SK-N-MC (cell line): ENCODE data around the gene RASGEF1B.

Source experiments
- DNase-seq: peaks from one replicate; pipeline ENCODE4 v3.0.0-alpha.2; 2011; ENCODE audit warnings: low read depth, low spot score
- H3K27ac ChIP-seq: fragments of 200-600 bp; sonication (generic); 2 replicates; pipeline ENCODE4 v1.5.1; 2016; ENCODE audit warnings: mixed run types
- H3K36me3 ChIP-seq: fragments of 200-600 bp; sonication (generic); 2 replicates; pipeline ENCODE4 v1.6.1; 2017; ENCODE audit warnings: antibody characterized with exemption, low read length, mixed read lengths; ENCODE audit not compliant: insufficient read depth
- H3K4me3 ChIP-seq: fragments of 200-600 bp; sonication (generic); 2 replicates; pipeline ENCODE4 v1.5.1; 2016
- H3K9ac ChIP-seq: fragments of 200-600 bp; sonication (generic); 2 replicates; pipeline ENCODE4 v1.8.0; 2017; ENCODE audit warnings: mixed run types, mixed read lengths; ENCODE audit not compliant: insufficient read length
- H3K9me3 ChIP-seq: fragments of 200-600 bp; sonication (generic); 2 replicates; pipeline ENCODE4 v1.6.1; 2017; ENCODE audit warnings: low read depth, mild to moderate bottlenecking, antibody characterized with exemption, low read length, moderate library complexity, mixed read lengths
- EZH2 ChIP-seq: fragments of 200-600 bp; sonication (generic); IDR thresholded peaks from one replicate; pipeline ENCODE4 v1.6.1; 2017; ENCODE audit warnings: antibody characterized with exemption
- FOXP2 ChIP-seq: optimal IDR thresholded peaks from 2 replicates; pipeline ENCODE3; 2011; ENCODE audit warnings: mild to moderate bottlenecking, moderate library complexity; ENCODE audit not compliant: insufficient read depth; ENCODE audit errors: extremely low read length, control extremely low read depth
- POLR2AphosphoS5 ChIP-seq: IDR thresholded peaks from 2 replicates; pipeline ENCODE4 v1.6.1; 2012; ENCODE audit warnings: mild to moderate bottlenecking, low read depth, low read length, borderline replicate concordance

The RASGEF1B gene

GRCh38 chr4:81471588-81472280 lies at the start of gene RASGEF1B:
Gene RASGEF1B, minus strand, starts transcription at chr4:81471907. Its CDS starts 12,399 bp downstream, at chr4:81459508.
- no peaks in the 10 kb centered on the region for H3K36me3 ChIP-seq
- peak within 1 kb of the TSS; percentile 87 for H3K9ac ChIP-seq
- no peak for TF ChIP-seq EZH2
- TF ChIP-seq FOXP2: peak; percentile 76
- peak; percentile 77 for TF ChIP-seq POLR2AphosphoS5
- H3K9me3 ChIP-seq: no peaks in the 10 kb centered on the region
- peak within 1 kb of the TSS; percentile 89 for H3K27ac ChIP-seq
- no peak for DNase-seq
- H3K4me3 ChIP-seq: peak within 1 kb of the TSS; percentile 98

GRCh38 chr4:81519856-81520255 lies 48.1 kb upstream of the RASGEF1B start:
- no peak overlapping the region for H3K27ac ChIP-seq
- H3K36me3 ChIP-seq: no peaks in the 10 kb centered on the region
- TF ChIP-seq POLR2AphosphoS5 (no peak), EZH2 (no peak), FOXP2 (no peak)
- no peak overlapping the region for H3K9ac ChIP-seq
- no peak for DNase-seq
- H3K4me3 ChIP-seq: no peak overlapping the region
- no peaks in the 10 kb centered on the region for H3K9me3 ChIP-seq

GRCh38 chr4:81519427-81519773 lies 47.7 kb upstream of the RASGEF1B start:
- H3K9ac ChIP-seq: no peak overlapping the region
- TF ChIP-seq EZH2: no peak

GRCh38 chr4:81518762-81519426 lies 47.2 kb upstream of the RASGEF1B start:
- no peak overlapping the region for H3K9ac ChIP-seq
- TF ChIP-seq EZH2 (no peak), POLR2AphosphoS5 (no peak), FOXP2 (no peak)
- DNase-seq: no peak
- no peak overlapping the region for H3K4me3 ChIP-seq
- H3K36me3 ChIP-seq: no peaks in the 10 kb centered on the region
- H3K9me3 ChIP-seq: no peaks in the 10 kb centered on the region
- H3K27ac ChIP-seq: no peak overlapping the region

More at GRCh38 chr4:81519427-81519773, 47.7 kb upstream of the RASGEF1B start:
- H3K4me3 ChIP-seq: no peak overlapping the region
- no peak overlapping the region for H3K27ac ChIP-seq
- DNase-seq: no peak
- H3K9me3 ChIP-seq: no peaks in the 10 kb centered on the region
- H3K36me3 ChIP-seq: no peaks in the 10 kb centered on the region

- no peak for DNase-seq
- H3K4me3 ChIP-seq: no peak overlapping the region
- H3K9me3 ChIP-seq: no peaks in the 10 kb centered on the region
- no peak overlapping the region for H3K27ac ChIP-seq
- TF ChIP-seq POLR2AphosphoS5 (no peak), EZH2 (no peak), FOXP2 (no peak)
- H3K36me3 ChIP-seq: no peaks in the 10 kb centered on the region
- H3K9ac ChIP-seq: no peak overlapping the region
Measured at GRCh38 chr4:81516241-81516640, 44.5 kb upstream of the RASGEF1B start.

GRCh38 chr4:81512757-81513501 lies 41.2 kb upstream of the RASGEF1B start:
- no peak overlapping the region for H3K27ac ChIP-seq

GRCh38 chr4:81512001-81512756 lies 40.5 kb upstream of the RASGEF1B start:
- DNase-seq: no peak
- no peak overlapping the region for H3K4me3 ChIP-seq
- no peaks in the 10 kb centered on the region for H3K36me3 ChIP-seq
- no peak overlapping the region for H3K27ac ChIP-seq
- no peaks in the 10 kb centered on the region for H3K9me3 ChIP-seq
- TF ChIP-seq EZH2 (no peak), FOXP2 (no peak), POLR2AphosphoS5 (no peak)
- H3K9ac ChIP-seq: no peak overlapping the region

More at GRCh38 chr4:81512757-81513501, 41.2 kb upstream of the RASGEF1B start:
- TF ChIP-seq POLR2AphosphoS5 (no peak), FOXP2 (no peak), EZH2 (no peak)
- H3K9me3 ChIP-seq: no peaks in the 10 kb centered on the region
- no peak overlapping the region for H3K4me3 ChIP-seq
- no peaks in the 10 kb centered on the region for H3K36me3 ChIP-seq
- no peak for DNase-seq
- H3K9ac ChIP-seq: no peak overlapping the region
